ENCODE measurements around the gene URM1. TPM values are rescaled to one million over a fixed set of nuclear protein-coding genes. Genes with fewer than 3 reads are reported as not detected.

URM1 gene
- total RNA-seq: 10 to 100 TPM; 33.7 to 41.6 TPM

GRCh38 chr9:128370752-128371629 lies at the start of gene URM1:
TSS of gene URM1 (plus strand) at chr9:128371374. CDS start at chr9:128371381, 7 bp downstream.

DNA sequence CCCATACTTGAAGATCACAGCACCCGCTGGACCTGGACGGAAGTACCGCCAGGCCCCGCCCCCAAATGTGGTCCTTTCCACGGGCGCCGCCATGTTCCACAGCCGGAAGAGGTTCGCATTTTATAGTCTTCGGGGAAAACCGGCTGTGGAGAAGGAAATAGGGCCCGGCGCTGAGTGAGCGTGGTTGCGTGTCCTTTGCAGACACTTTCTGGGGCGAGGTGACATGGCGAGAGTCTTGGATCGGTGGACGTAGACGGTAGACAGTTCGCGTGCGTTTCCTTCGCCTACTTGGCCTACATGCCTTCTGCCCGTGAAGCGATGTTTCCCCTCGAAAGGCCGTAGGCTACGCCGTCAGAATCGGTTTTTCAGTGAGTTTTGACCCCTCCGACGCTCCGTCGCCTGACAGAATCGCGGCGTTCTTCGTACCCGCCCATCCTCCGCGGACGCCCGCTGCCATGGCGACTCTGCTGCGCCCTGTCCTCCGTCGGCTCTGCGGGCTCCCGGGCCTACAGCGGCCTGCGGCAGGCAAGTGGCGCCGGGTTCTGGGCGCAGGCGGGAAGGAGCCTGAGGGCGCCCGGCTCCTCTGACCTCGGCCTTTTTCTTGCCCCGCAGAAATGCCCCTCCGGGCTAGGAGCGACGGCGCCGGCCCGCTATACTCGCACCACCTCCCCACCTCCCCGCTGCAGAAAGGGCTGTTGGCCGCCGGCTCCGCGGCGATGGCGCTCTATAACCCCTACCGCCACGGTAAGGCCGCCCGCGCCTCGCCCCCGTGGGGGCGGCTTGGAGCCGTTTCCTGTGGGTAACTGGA lies 48.6 kb upstream of the URM1 start, which contains the start of the genes COQ4 and TRUB2:
COQ4 (plus strand) TSS at position 436 of the 808 bp plus-strand sequence; CDS start at position 456, 20 bp downstream.
TRUB2 (minus strand) TSS at position 44 of the 808 bp plus-strand sequence; CDS start at position 5, 39 bp downstream.

GRCh38 chr9:128339761-128340690 lies 31.1 kb upstream of the URM1 start, which contains the start of gene SLC27A4:
TSS of gene SLC27A4 (plus strand) at chr9:128340527. CDS start at chr9:128343133, 2,606 bp downstream.

DNA sequence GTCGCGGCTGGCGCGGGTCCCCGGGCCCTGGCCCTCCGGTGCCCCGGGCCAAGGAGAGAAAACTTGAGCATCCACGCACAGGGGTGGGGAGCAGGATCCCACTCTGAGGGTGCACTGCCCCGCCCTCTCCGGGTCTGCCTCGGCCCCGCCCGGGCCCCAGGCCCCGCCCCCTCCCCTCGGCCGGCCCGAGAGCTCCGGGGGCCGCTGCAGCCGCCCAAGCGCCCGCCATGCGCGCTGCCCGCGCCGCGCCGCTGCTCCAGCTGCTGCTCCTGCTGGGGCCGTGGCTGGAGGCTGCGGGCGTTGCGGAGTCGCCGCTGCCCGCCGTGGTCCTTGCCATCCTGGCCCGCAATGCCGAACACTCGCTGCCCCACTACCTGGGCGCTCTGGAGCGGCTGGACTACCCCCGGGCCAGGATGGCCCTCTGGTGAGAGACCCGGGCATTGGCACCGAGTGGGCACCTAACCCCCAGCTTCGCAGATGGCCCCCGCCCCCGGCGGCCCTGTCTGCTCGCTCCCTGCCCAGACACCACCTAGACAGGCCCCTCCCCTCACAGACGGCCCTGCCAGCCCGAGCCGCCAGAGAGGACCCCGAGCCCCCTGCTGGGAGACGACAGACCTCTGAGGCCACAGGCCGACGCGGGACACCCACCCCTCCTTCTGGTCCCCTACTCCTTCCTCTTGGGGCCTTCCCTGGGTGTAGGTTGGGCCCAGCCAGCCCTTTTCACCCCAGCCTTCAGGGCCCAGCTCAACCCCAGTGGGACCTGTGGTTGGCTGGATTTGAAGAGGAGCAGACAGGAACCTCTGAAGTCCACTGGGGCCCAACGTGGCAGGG lies 49.7 kb downstream of the URM1 start, which contains the start of gene CERCAM:
CERCAM (plus strand) TSS at position 207 of the 831 bp plus-strand sequence; CDS start at position 228, 21 bp downstream.

Other genes starting within 250 kb of the URM1 start
- gene PTGES2, start 243.6 kb upstream of the URM1 start, total RNA-seq: 10 to 100 TPM; 63.3 to 82.3 TPM
- not detected for gene LCN2, start 221.9 kb upstream of the URM1 start, total RNA-seq
- 10 to 100 TPM; 13.7 to 41.6 TPM for gene BBLN, start 211.1 kb upstream of the URM1 start, total RNA-seq
- 10 to 100 TPM; 28.2 to 30.6 TPM for gene CIZ1, start 179.8 kb upstream of the URM1 start, total RNA-seq
- under 1 TPM; 0.67 to 0.69 TPM for gene DNM1, start 168.0 kb upstream of the URM1 start, total RNA-seq
- gene GOLGA2, start 95.4 kb upstream of the URM1 start, total RNA-seq: 10 to 100 TPM; 43.3 to 52.3 TPM
- gene SWI5, start 95.1 kb upstream of the URM1 start, total RNA-seq: 10 to 100 TPM; 13.4 to 19.3 TPM
- gene TRUB2, start 48.9 kb upstream of the URM1 start, total RNA-seq: 10 to 100 TPM; 22.4 to 30.0 TPM
- gene COQ4, start 48.5 kb upstream of the URM1 start, total RNA-seq: 10 to 100 TPM; 43.3 to 49.9 TPM
- gene SLC27A4, start 30.8 kb upstream of the URM1 start, total RNA-seq: 10 to 100 TPM; 39.6 to 49.0 TPM
- 10 to 100 TPM; 48.0 to 51.3 TPM for gene CERCAM, start 49.5 kb downstream of the URM1 start, total RNA-seq
- gene ODF2, start 84.6 kb downstream of the URM1 start, total RNA-seq: 10 to 100 TPM; 18.2 to 36.6 TPM
- gene GLE1, start 133.3 kb downstream of the URM1 start, total RNA-seq: 10 to 100 TPM; 38.5 to 47.3 TPM
- 100 to 1,000 TPM; 254 to 325 TPM for gene SPTAN1, start 181.2 kb downstream of the URM1 start, total RNA-seq

Measured in melanocyte of skin (primary cell).